Adrenal gland (tissue), 12 donors: Measurements from ENCODE around the gene GALNT7. TPM values are rescaled to one million over a fixed set of nuclear protein-coding genes. Genes with fewer than 3 reads are reported as not detected.
A peak's percentile ranks its signal among the peaks of the same experiment; 100 is the strongest.

Experiments used
- DNase-seq, 7 donors: peaks; one replicate each; pipeline ENCODE4 v3.0.0-alpha.2; 2019 to 2020
- H3K27ac ChIP-seq, 5 donors: fragments of 200-600 bp; sonication (generic) in 4 of 5; 1 replicate in 3 of 5; 2 replicates in 2 of 5; pipeline versions ENCODE4 v1.5.1 to v1.8.0; 2016 to 2020; ENCODE audit warnings: mild to moderate bottlenecking in 1 of 5
- H3K27me3 ChIP-seq: fragments of 200-600 bp; 2 replicates; pipeline ENCODE4 v1.8.0; 2021
- H3K36me3 ChIP-seq, 2 donors: fragments of 200-600 bp; replicated peaks in 1 of 2; 1 replicate in 1 of 2; 2 replicates in 1 of 2; pipeline versions ENCODE4 v1.5.1 to v1.8.0; 2018 to 2022
- H3K4me1 ChIP-seq, 2 donors: fragments of 200-600 bp; replicated peaks in 1 of 2; 1 replicate in 1 of 2; 2 replicates in 1 of 2; pipeline versions ENCODE4 v1.5.1 to v1.8.0; 2018 to 2021
- H3K4me3 ChIP-seq, 4 donors: fragments of 200-600 bp; sonication (generic) in 3 of 4; one replicate each; pipeline ENCODE4 v1.5.1; 2016 to 2018
- H3K9me3 ChIP-seq, 3 donors: fragments of 200-600 bp; sonication (generic) in 1 of 3; replicated peaks in 1 of 3; 1 replicate in 2 of 3; 2 replicates in 1 of 3; pipeline versions ENCODE4 v1.5.1 to v1.8.0; 2016 to 2021
- CTCF ChIP-seq, 6 experiments: fragments of 450-650 bp in 4 of 6; fragments of 200-600 bp in 2 of 6; sonication (generic) in 1 of 6; IDR thresholded peaks; 1 replicate in 5 of 6; 2 replicates in 1 of 6; pipeline versions ENCODE4 v1.5.1 to v1.8.0; 2016 to 2021; ENCODE audit warnings: antibody characterized with exemption in 6 of 6, mild to moderate bottlenecking in 2 of 6, moderate library complexity in 1 of 6
- POLR2A ChIP-seq, 2 donors: fragments of 450-650 bp; IDR thresholded peaks; one replicate each; pipeline ENCODE4 v1.6.1; 2017; ENCODE audit warnings: antibody characterized with exemption in 2 of 2, mild to moderate bottlenecking in 2 of 2, moderate library complexity in 1 of 2
- WGBS, 4 donors: extraction: QIAGEN DNeasy Blood & Tissue Kit in 2 of 4; methylation state at CpG; one replicate each; pipeline versions ENCODE4 v1.1.5 to v1.1.7; 2013 to 2017; 5-methylcytosine and 5-hydroxymethylcytosine counted together
- intact Hi-C, 2 donors: fragments of 100-400 bp; cut with DNase I; formaldehyde crosslinking; loops; one replicate each; pipeline versions ENCODE4 v1.14.1 to v1.15.0; 2022 to 2023
- polyA plus RNA-seq, 3 donors: library from polyadenylated mRNA; stranded (reverse); fragments of 200-250 nt in 2 of 3; fragments of 350-450 nt in 1 of 3; fragmentation: Illumina TruSeq in 1 of 3; extraction: RNeasy Lipid Tissue Mini Kit (QIAGEN cat#74804) in 1 of 3; gene quantifications; one replicate each; pipeline ENCODE4 v1.2.3, GENCODE V29; 2013 to 2014
- total RNA-seq, 9 donors: library from RNA; depleted of rRNA in 4 of 9; stranded (reverse); fragments of >200 nt in 4 of 9; fragments of 120-200 nt in 1 of 9; fragmentation: NEBNext Ultra II Directional in 1 of 9; extraction: Animal tissue kit (Norgen Biotek cat#: 25700) in 1 of 9; gene quantifications; one replicate each; pipeline versions ENCODE4 v1.1.0 to v1.2.4, GENCODE V29; 2013 to 2023
- donor health status: healthy with polysubstance abuse.
- donor health status: Bipolar disorder and iron deficiency.
- donor health status: DM: yes; HTN: yes; CAD: no.
- donor health status: DM: no; HTN: no; CAD: no.
- donor health status: DM: no; HTN: no; CAD: no.
- donor health status: DM: yes; HTN: yes; CAD: no.

Gene GALNT7
- total and polyA plus RNA-seq, 12 donors: 4.4 to 21.9 (median 10.3) TPM

- TF ChIP-seq POLR2A (IDR thresholded peaks at IDR 0.05) (no peak), CTCF (IDR thresholded peaks at IDR 0.05) (no peak)
- intact Hi-C loops: no loop called here
- no peaks in the 10 kb centered on the region for H3K4me1 ChIP-seq
- DNase-seq: no peak
- no peak overlapping the region for H3K4me3 ChIP-seq
- peaks cover 0 to 16% (median 0%) of the 10 kb centered on the region in 3 donors for H3K9me3 ChIP-seq
- no peaks in the 10 kb centered on the region for H3K36me3 ChIP-seq
- H3K27ac ChIP-seq: no peak overlapping the region
- WGBS, 4 donors: 64 to 98% (median 95%) methylated on average over 2 of the region's 2 CpGs
- H3K27me3 ChIP-seq: no peaks in the 10 kb centered on the region
Observed at GRCh38 chr4:173287486-173287885, 118.9 kb downstream of the GALNT7 start.

DNA sequence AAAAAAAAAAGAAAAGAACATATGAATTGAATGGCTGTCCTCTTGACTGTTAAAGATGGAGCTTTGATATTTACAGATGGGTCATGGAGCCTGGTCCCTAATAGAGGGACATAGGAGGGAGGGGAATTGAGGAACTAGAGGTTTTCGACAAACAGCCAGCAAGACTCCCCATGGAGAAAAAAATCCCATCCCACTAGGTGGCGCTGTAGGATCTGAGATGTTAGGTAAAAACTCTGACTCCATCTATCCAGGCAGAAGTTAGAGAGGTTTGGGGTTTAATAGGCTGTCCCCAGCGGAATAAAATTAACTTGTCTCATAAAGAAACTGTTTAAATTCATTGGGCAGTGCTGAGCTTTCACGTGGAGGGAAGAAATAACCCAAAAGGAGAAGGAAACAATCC lies 119.7 kb downstream of the GALNT7 start:
- peak; percentile 51 to 84 (median 66) for DNase-seq
- no peak overlapping the region for H3K27ac ChIP-seq

GRCh38 chr4:173288698-173289352 lies 120.2 kb downstream of the GALNT7 start:
- 76 to 92% (median 88%) methylated on average over 3 of the region's 3 CpGs for WGBS, 4 donors
- intact Hi-C loops: no loop called here
- H3K4me1 ChIP-seq: no peaks in the 10 kb centered on the region
- H3K36me3 ChIP-seq: no peaks in the 10 kb centered on the region
- H3K9me3 ChIP-seq: peaks cover 0 to 16% (median 0%) of the 10 kb centered on the region in 3 donors
- H3K27me3 ChIP-seq: no peaks in the 10 kb centered on the region
- H3K27ac ChIP-seq: no peak overlapping the region
- TF ChIP-seq POLR2A (IDR thresholded peaks at IDR 0.05) (no peak), CTCF (IDR thresholded peaks at IDR 0.05) (no peak)
- no peak for DNase-seq
- H3K4me3 ChIP-seq: no peak overlapping the region

More for the DNA sequence above, 119.7 kb downstream of the GALNT7 start:
- intact Hi-C loops: no loop called here
- Histone ChIP-seq H3K36me3 (no peaks in the 10 kb centered on the region), H3K4me3 (no peak overlapping the region), H3K4me1 (no peaks in the 10 kb centered on the region), H3K27me3 (no peaks in the 10 kb centered on the region), H3K9me3 (peaks cover 0 to 16% (median 0%) of the 10 kb centered on the region in 3 donors)
- WGBS, 4 donors: 75 to 80% (median 78%) methylated on average over 4 of the region's 4 CpGs
- TF ChIP-seq CTCF (IDR thresholded peaks at IDR 0.05) (peak; percentile 18 to 54 (median 41)), POLR2A (IDR thresholded peaks at IDR 0.05) (no peak)

DNA sequence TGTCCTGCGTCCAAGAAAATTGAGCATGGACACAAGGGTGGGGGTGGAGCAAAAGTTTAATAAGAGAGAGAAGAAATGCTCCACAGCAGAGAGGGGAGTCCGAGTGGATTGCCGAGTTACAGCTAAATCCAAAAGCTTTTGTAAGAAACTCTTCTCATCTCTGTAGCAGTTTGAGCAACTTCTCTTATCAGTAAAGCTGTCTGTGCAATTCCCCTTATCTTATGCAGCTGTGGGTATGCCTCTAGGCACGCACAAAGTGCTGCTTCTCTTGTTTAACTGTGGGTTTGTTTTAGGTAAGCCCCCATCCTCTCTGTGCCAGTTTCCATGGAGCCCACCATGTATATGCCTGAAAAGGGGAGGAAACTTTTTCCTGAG lies 120.7 kb downstream of the GALNT7 start:
- 64 to 75% (median 68%) methylated on average over 4 of the region's 4 CpGs for WGBS, 4 donors
- Histone ChIP-seq H3K9me3 (peaks cover 0 to 11% (median 0%) of the 10 kb centered on the region in 3 donors), H3K4me3 (no peak overlapping the region), H3K27me3 (no peaks in the 10 kb centered on the region), H3K4me1 (no peaks in the 10 kb centered on the region), H3K36me3 (no peaks in the 10 kb centered on the region), H3K27ac (no peak overlapping the region)
- no peak for DNase-seq
- intact Hi-C loops: no loop called here
- TF ChIP-seq CTCF (IDR thresholded peaks at IDR 0.05) (no peak), POLR2A (IDR thresholded peaks at IDR 0.05) (no peak)
